ENCODE results near the gene STX12.

Gene STX12

GRCh38 chr1:27772932-27773825, at the start of gene STX12:
TSS of gene STX12 (plus strand) at chr1:27773219. CDS start at chr1:27773308, 89 bp downstream.
- DNase-seq (ENCODE audit: low read depth, low spot score): peak; percentile 100

DNA sequence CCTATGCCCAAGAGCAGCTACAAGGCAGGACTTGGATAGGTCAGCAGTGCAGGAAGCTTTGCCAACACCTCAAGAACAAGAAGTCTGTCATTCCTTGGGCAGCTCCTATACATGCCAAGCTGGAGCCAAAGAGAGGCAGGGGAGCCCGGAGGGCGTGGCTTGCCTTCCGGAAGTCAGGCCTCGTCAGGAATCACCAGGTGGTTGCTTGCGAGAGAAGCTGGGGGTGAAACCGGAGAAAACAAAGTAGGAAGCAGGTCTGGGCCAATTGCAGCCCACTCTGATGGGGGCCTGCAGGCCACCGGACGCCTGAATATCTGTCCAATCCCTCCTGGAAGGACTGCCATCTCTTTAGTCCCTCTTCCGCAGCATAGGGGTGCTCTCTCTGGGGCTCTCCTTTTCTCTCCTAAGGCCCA, 48.1 kb upstream of the STX12 start:
- DNase-seq (ENCODE audit: low read depth, low spot score): peak; percentile 2

- peak; percentile 100 for DNase-seq (ENCODE audit: low read depth, low spot score)
Measured at GRCh38 chr1:27725374-27726172, 47.4 kb upstream of the STX12 start, which contains the start of gene FAM76A. TSS of gene FAM76A (plus strand) at chr1:27725961. CDS start at chr1:27726081, 120 bp downstream.

DNA sequence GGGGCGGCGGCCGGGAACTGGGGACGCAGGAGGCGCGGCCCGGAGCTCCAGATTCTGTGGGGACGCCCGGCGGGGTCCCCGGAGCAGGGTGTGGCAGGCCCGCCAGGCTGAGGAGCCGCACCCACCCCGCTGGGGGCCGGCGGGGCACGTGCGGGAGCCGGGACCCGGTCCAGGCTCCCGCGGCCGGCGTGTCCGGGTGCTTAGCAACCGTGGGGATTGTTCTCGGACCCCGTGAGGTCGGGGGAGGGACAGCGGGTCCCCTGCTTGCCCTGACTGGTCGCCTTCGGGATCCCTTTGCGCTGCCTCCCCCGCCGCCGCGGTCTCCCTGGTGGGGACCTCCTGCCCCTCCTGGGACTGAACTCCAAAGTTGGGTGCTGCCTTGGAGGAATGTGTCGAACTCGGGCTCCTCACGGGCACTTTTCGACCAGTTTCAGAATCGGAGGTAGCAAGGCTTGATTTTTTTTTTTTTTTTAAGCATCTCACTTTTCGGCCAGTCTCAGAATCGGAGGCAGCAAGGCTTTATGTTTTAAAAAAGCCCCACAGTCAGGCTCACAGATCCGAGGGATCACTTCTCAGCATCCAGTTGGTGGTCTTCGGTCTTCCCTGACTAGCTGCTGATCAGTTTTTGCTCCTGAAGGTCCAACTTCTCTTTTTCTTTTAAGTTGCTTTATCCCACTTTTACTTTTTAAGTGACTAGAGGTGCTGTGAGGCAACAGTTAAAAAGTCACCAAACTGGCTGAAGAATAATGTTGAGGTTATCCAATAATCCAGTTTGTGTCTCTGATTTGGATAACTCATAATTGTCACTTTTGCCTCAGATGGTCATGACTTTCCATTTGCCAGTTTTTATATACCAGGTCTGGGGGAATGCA, 46.6 kb upstream of the STX12 start:
- peak; percentile 77 for DNase-seq (ENCODE audit: low read depth, low spot score)

DNA sequence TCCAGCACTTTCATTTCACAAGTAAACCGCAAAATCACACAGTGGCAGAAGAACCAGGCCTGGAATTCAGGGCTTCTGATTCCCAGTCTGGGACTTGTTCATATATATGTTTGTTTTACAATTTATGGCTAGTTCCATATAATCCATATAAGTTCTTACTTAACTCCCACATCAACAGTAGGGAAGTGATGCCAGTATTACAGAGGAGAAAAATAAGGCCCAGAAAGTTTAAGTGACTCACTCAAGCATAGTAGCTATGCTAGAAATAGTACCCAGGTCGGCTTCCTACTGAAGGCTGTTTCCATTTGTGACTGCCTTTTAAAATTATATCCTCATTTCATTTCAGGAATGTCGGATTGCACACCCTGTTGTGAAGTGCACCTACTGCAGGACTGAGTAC, 45.9 kb upstream of the STX12 start:
- peak; percentile 16 for DNase-seq (ENCODE audit: low read depth, low spot score)

DNA sequence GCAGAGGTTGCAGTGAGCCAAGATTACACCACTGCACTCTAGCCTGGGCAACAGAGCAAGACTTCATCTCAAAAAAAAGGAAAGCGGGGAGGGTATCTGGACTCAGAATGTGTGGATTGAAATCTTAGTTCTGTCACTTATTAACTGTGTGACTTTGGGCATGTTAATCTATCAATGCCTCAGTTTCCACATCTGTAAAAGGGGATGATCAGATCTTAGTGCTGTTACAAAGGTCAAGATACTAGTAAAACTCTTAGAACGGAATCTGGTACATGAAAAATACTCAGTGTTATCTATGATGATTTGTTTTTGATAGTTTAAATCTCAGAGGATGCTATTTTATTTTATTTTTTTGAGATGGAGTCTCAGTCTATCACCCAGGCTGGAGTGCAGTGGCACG, 36.8 kb upstream of the STX12 start:
- DNase-seq (ENCODE audit: low read depth, low spot score): no peak

DNA sequence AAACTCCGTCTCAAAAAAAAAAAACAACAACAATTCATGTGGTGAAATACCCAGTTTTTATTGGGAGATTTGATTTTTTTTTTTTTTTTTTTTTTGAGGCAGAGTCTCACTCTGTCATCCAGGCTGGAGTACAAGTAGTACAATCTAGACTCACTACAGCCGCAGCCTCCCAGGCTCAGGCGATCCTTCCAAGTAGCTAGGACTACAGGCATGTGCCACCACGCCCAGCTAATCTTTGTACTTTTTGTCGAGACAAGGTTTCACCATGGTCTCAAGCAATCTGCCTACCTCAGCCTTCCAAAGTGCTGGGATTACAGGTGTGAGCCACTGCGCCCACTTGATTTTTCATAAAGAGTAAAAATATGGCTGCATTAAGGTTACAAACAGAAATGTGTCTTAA, 31.9 kb upstream of the STX12 start:
- DNase-seq (ENCODE audit: low read depth, low spot score): no peak

DNA sequence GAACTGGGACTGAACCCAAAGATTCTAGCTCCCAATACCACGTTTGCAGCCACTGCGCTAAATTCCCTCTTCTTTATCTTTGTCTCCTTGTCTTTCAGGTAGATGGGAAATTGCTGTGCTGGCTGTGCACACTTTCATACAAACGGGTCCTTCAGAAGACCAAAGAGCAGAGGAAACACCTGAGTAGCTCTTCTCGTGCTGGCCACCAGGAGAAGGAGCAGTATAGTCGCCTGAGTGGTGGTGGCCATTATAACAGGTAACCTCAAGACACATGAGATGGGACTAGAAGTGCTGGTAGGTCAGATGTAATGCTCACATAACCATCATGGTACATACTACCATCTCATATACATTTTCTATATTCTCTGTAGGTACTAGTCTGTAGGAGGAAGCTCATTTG, 28.5 kb upstream of the STX12 start:
- DNase-seq (ENCODE audit: low read depth, low spot score): no peak

- no peak for DNase-seq (ENCODE audit: low read depth, low spot score)
Measured at GRCh38 chr1:27745466-27745865, 27.6 kb upstream of the STX12 start.

GRCh38 chr1:27752360-27752759, 20.7 kb upstream of the STX12 start:
- DNase-seq (ENCODE audit: low read depth, low spot score): peak; percentile 5

DNA sequence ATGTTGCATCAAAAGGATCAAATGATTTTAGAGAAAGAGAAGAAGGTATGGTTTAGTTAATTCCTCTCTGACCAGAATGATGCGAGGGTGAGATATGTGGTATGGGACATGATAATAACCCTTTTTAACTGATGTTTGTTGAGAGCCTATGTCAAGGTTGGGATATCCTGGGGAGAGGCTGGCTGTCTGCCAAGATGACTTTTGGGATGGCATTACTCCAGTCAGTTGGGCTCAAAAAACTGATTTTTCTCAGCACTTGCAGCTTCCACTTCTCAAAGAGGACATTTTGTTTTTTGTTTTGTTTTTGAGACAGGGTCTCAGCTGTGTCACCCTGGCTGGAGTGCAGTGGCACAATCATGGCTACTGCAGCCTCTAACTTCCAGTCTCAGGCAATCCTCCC, 17.7 kb upstream of the STX12 start:
- no peak for DNase-seq (ENCODE audit: low read depth, low spot score)

GRCh38 chr1:27755865-27756264, 17.2 kb upstream of the STX12 start:
- no peak for DNase-seq (ENCODE audit: low read depth, low spot score)

DNA sequence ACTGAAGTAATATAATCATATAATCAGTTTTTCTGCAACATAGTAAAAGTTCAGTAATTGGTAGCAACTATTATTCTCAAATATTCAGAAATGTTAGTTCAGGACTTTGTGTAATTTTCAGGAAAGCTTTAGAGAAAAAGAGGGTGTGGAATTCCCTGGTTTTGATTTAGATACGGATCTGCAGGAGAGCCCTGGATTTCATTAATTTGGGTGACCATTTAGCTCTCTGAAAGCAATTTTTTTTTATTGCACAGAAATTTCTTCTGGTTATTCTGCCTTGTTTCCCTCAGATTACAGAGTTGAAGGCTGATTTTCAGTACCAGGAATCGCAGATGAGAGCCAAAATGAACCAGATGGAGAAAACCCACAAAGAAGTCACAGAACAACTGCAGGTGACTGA, 13.8 kb upstream of the STX12 start:
- no peak for DNase-seq (ENCODE audit: low read depth, low spot score)

- DNase-seq (ENCODE audit: low read depth, low spot score): no peak
Measured at GRCh38 chr1:27760426-27760825, 12.6 kb upstream of the STX12 start.

- no peak for DNase-seq (ENCODE audit: low read depth, low spot score)
Measured at GRCh38 chr1:27762033-27762432, 11.0 kb upstream of the STX12 start.

DNA sequence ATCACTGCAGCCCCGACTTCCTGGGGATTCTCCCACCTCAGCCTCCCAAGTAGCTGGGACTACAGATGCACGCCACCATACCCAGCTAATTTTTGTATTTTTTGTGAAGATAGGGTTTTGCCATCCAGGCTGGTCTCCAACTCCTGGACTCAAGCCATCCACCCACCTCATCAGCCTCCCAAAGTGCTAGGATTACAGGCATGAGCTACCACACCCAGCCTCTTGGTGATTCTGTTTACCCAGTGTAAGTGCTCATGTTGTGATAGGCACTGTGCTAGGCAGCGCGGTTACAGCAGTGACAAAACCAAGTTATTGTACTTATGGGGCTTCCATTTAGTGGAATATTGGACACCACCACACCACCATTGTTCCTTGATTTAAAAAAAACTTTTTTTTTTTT, 9.7 kb upstream of the STX12 start:
- no peak for DNase-seq (ENCODE audit: low read depth, low spot score)

DNA sequence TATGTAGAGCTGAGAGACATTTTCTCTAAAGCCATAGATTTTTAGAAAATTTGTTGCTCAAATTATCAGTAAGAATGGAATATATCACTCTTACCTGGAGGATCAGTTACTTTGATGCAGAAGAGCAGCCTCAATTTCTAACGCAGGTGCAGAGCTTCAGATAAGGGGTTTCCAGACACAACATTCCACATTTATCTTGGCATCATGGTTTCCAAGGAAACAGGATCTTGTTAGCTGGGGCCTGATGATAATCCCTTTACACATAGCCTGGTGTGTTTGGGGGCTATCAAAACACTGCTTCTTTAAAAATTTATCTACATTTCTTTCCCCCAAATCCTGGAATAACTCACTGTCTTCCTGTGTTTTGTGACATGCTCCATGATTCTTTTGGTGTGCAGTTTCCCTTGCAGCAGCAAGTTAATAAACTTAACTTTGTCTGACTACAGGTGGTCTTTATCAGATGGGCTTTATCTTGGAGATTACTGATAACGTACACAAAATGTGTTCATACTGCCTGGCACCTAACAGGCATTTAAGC, 2.7 kb upstream of the STX12 start:
- no peak for DNase-seq (ENCODE audit: low read depth, low spot score)

- peak; percentile 8 for DNase-seq (ENCODE audit: low read depth, low spot score)
Measured at GRCh38 chr1:27772036-27772931, 735 bp upstream of the STX12 start.

- peak; percentile 49 for DNase-seq (ENCODE audit: low read depth, low spot score)
Measured at GRCh38 chr1:27773826-27774445, 917 bp downstream of the STX12 start.

DNA sequence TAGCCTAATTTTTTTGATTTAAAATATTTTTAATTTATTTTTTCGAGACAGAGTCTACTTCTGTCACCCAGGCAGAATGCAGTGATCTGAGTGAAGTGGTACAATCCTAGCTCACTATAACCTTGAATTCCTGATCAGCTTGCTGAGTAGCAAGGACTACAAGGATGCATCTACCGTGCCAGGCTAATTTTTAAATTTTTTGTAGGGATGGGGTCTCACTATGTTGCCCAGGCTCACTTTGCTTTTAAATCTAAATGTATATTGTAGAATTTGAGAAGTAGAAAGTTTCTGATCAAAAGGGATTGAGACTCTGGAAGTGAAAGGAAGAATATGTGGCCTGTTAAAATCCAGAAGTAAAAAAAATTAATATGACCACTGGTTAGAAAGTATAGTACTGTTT, 1.6 kb downstream of the STX12 start:
- no peak for DNase-seq (ENCODE audit: low read depth, low spot score)

Data from astrocyte of the hippocampus (primary cell).